B cell (primary cell): ENCODE data around the gene PFDN5.

Experiments used
- CTCF ChIP-seq: fragments of 200-600 bp; IDR thresholded peaks from one replicate; pipeline ENCODE4 v1.8.0; 2022; ENCODE audit warnings: antibody characterized with exemption, mild to moderate bottlenecking
- EZH2 ChIP-seq: IDR thresholded peaks from 2 replicates; pipeline ENCODE4 v1.6.1; 2012; ENCODE audit warnings: borderline replicate concordance, low read depth, mild to moderate bottlenecking, moderate library complexity, low read length; ENCODE audit not compliant: insufficient read depth, poor library complexity, severe bottlenecking

GRCh38 chr12:53306826-53307225 lies 11.5 kb downstream of the PFDN5 start:
- no peak for TF ChIP-seq CTCF
- TF ChIP-seq EZH2: no peak
